Right lobe of liver (tissue), 6 donors: ENCODE measurements around the gene LAIR1. TPM values are rescaled to one million over a fixed set of nuclear protein-coding genes. Genes with fewer than 3 reads are reported as not detected.
A peak's percentile ranks its signal among the peaks of the same experiment; 100 is the strongest.

Experiments
- ATAC-seq, 4 donors: fragments of 200-7000 bp; cut with Tn5 transposase; one replicate each; pipeline ENCODE4 v1.9.1; 2020; ENCODE audit warnings: mild to moderate bottlenecking in 4 of 4, moderate library complexity in 4 of 4
- DNase-seq, 3 donors: peaks; one replicate each; pipeline ENCODE4 v3.0.0-alpha.2; 2020
- H3K27ac ChIP-seq, 3 donors: fragments of 200-600 bp; one replicate each; pipeline ENCODE4 v1.8.0; 2022
- H3K27me3 ChIP-seq, 2 donors: fragments of 200-600 bp; one replicate each; pipeline ENCODE4 v1.8.0; 2022
- H3K36me3 ChIP-seq, 4 donors: fragments of 200-600 bp; sonication (generic) in 1 of 4; one replicate each; pipeline versions ENCODE4 v1.5.1 to v1.8.0; 2017 to 2022; ENCODE audit warnings: control low read depth in 1 of 4
- H3K4me1 ChIP-seq, 4 donors: fragments of 200-600 bp; sonication (generic) in 1 of 4; one replicate each; pipeline versions ENCODE4 v1.5.1 to v1.8.0; 2017 to 2022; ENCODE audit warnings: control low read depth in 1 of 4
- H3K4me3 ChIP-seq, 3 donors: fragments of 200-600 bp; one replicate each; pipeline ENCODE4 v1.8.0; 2022
- H3K9me3 ChIP-seq, 4 donors: fragments of 200-600 bp; sonication (generic) in 1 of 4; one replicate each; pipeline versions ENCODE4 v1.5.1 to v1.8.0; 2017 to 2022; ENCODE audit warnings: control low read depth in 1 of 4
- POLR2A ChIP-seq: fragments of 450-650 bp; IDR thresholded peaks from one replicate; pipeline ENCODE4 v1.6.1; 2017; ENCODE audit warnings: antibody characterized with exemption, mild to moderate bottlenecking
- WGBS: methylation state at CpG from one replicate; pipeline ENCODE4 v1.1.6; 2018; ENCODE audit warnings: low coverage, low lambda C conversion rate; ENCODE audit not compliant: insufficient coverage; ENCODE audit errors: missing lambda C conversion rate; 5-methylcytosine and 5-hydroxymethylcytosine counted together
- intact Hi-C, 2 donors: fragments of 100-400 bp; cut with DNase I; formaldehyde crosslinking; loops; one replicate each; pipeline versions ENCODE4 v1.11.2 to v1.14.1; 2022
- total RNA-seq, 6 experiments: library from RNA; depleted of rRNA in 2 of 6; stranded (reverse); fragments of >200 nt in 2 of 6; fragmentation: NEBNext Ultra II Directional in 3 of 6; extraction: Animal tissue kit (Norgen Biotek cat#: 25700) in 3 of 6; gene quantifications; one replicate each; pipeline versions ENCODE4 v1.1.0 to v1.2.4, GENCODE V29; 2016 to 2023
- TF ChIP-seq, protein P1 (sequence below), 4 donors: fragments of 200-600 bp in 3 of 4; fragments of 450-650 bp in 1 of 4; IDR thresholded peaks; one replicate each; pipeline versions ENCODE4 v1.5.1 to v1.8.0; 2016 to 2022; ENCODE audit warnings: antibody characterized with exemption in 4 of 4, mild to moderate bottlenecking in 2 of 4
- donor health status: DM: no; HTN: yes; CAD: no.
- donor health status: DM: no; HTN: no; CAD: no.
- donor health status: DM: no; HTN: no; CAD: no.
- donor health status: DM: no; HTN: yes; CAD: no.
- donor health status: DM: no; HTN: yes; CAD: no.

Gene LAIR1
- total RNA-seq, 6 experiments from 2014 or later: 2.9 to 15.3 (median 4.9) TPM

DNA sequence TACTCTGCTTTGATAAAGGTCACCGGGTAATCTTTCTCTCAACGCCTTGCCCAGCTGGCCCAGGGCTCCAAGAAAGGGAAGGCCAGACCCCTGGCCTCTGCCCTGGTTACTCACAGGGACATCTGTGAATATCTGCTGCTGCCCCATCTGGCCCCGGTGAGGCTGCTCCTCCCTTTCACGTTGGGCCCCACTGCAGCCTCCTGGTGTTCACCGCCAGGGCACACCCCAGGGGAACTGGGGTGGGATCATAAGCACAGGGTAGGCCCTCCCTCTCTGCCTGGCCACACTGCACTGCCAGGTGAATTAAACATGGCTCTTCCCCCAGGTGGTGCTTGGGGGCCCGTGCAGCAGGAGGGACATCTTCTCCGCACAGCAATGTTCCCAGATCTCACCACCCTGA lies 12.7 kb downstream of the LAIR1 start:
- Histone ChIP-seq H3K36me3 (no peaks in the 10 kb centered on the region), H3K4me1 (no peaks in the 10 kb centered on the region), H3K9me3 (no peaks in the 10 kb centered on the region), H3K27ac (no peak overlapping the region), H3K4me3 (no peak overlapping the region), H3K27me3 (no peaks in the 10 kb centered on the region)
- DNase-seq (no peak), ATAC-seq (peak in 1 of 4 donors; percentile 33)
- TF ChIP-seq, protein P1, sequence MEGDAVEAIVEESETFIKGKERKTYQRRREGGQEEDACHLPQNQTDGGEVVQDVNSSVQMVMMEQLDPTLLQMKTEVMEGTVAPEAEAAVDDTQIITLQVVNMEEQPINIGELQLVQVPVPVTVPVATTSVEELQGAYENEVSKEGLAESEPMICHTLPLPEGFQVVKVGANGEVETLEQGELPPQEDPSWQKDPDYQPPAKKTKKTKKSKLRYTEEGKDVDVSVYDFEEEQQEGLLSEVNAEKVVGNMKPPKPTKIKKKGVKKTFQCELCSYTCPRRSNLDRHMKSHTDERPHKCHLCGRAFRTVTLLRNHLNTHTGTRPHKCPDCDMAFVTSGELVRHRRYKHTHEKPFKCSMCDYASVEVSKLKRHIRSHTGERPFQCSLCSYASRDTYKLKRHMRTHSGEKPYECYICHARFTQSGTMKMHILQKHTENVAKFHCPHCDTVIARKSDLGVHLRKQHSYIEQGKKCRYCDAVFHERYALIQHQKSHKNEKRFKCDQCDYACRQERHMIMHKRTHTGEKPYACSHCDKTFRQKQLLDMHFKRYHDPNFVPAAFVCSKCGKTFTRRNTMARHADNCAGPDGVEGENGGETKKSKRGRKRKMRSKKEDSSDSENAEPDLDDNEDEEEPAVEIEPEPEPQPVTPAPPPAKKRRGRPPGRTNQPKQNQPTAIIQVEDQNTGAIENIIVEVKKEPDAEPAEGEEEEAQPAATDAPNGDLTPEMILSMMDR (IDR thresholded peaks at IDR 0.05): no peak
- no peak for TF ChIP-seq POLR2A
- 30% methylated on average over 3 of the region's 7 CpGs for WGBS
- intact Hi-C loops: no loop called here

DNA sequence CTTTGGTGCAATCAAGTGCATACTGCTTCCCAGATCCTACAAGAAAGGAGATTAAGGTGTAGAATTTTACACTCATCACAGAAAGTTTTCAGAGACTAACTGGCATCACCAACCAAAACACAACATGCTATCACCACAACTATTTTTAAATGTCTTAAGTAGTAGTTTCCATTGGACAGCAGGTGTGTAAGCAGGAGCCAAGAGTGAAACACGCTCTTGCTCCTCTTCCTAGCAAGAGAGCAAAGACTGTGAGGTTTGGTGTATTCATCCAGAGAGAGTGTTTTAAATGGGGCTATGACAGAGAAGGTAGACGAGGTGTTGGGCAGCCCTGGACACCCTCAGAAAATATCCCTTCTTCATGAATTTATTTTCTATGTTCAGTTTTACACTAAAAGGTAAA lies 13.3 kb downstream of the LAIR1 start:
- TF ChIP-seq, protein P1 (IDR thresholded peaks at IDR 0.05): no peak
- no peak for TF ChIP-seq POLR2A
- 25% methylated on average over 2 of the region's 2 CpGs for WGBS
- intact Hi-C loops: no loop called here
- no peak overlapping the region for H3K4me3 ChIP-seq
- no peak overlapping the region for H3K27ac ChIP-seq
- DNase-seq (no peak), ATAC-seq (no peak)
- H3K36me3 ChIP-seq: no peaks in the 10 kb centered on the region
- no peaks in the 10 kb centered on the region for H3K9me3 ChIP-seq
- no peaks in the 10 kb centered on the region for H3K4me1 ChIP-seq
- H3K27me3 ChIP-seq: no peaks in the 10 kb centered on the region

DNA sequence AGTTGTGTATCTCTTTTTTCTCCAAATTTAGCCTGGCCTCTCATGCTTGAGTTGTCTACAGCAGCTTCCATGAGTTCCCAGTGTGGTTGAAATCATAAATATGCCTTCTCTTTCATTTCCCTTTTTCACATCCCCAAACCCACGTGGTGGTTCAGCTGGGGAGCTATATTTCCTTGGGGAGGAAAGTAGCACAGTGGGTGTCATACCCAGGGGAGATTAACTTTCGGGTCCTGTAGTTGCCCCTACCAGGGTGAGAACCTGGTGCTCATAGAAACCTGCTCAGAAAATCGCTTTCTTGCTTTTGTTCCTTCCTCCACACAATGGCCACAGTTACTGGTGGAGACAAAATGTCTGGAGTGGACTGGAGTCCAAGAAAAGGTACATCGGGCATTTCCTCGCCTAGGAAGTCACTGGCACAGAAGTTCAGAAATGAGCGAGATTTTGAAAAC lies 18.8 kb downstream of the LAIR1 start:
- DNase-seq (no peak), ATAC-seq (peak; percentile 17 to 65 (median 42))
- no peaks in the 10 kb centered on the region for H3K4me1 ChIP-seq
- H3K27ac ChIP-seq: no peak overlapping the region
- intact Hi-C loops: no loop called here
- WGBS: 67% methylated on average over 6 of the region's 6 CpGs
- H3K36me3 ChIP-seq: no peaks in the 10 kb centered on the region
- TF ChIP-seq POLR2A: no peak
- H3K4me3 ChIP-seq: no peak overlapping the region
- no peaks in the 10 kb centered on the region for H3K9me3 ChIP-seq
- peaks cover 0 to 3% of the 10 kb centered on the region in 2 donors for H3K27me3 ChIP-seq

DNA sequence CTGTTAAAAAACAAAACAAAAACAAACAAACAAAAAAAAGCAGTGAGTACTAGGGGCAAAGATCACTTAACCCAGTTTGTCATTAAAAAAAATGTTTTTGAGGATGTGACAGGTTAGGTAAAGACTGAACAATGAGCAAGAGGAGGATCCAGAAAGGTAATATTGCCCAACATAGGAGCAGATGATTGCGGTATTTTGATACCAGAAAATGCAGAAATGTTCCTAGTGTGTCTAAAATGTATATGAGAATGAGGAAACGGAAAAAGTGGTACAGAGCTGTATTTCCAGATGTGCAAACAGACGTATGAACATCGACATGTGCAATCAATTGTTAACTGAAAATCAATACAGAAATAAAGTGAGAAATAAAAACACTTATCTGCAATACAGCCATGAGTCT lies 20.9 kb downstream of the LAIR1 start:
- ATAC-seq (no peak), DNase-seq (no peak)
- no peak overlapping the region for H3K27ac ChIP-seq
- H3K27me3 ChIP-seq: peaks cover 0 to 3% of the 10 kb centered on the region in 2 donors
- intact Hi-C loops: no loop called here
- H3K4me1 ChIP-seq: no peaks in the 10 kb centered on the region
- no peaks in the 10 kb centered on the region for H3K9me3 ChIP-seq
- H3K4me3 ChIP-seq: no peak overlapping the region
- 19% methylated on average over 4 of the region's 4 CpGs for WGBS
- TF ChIP-seq, protein P1 (IDR thresholded peaks at IDR 0.05): no peak
- no peak for TF ChIP-seq POLR2A
- no peaks in the 10 kb centered on the region for H3K36me3 ChIP-seq

DNA sequence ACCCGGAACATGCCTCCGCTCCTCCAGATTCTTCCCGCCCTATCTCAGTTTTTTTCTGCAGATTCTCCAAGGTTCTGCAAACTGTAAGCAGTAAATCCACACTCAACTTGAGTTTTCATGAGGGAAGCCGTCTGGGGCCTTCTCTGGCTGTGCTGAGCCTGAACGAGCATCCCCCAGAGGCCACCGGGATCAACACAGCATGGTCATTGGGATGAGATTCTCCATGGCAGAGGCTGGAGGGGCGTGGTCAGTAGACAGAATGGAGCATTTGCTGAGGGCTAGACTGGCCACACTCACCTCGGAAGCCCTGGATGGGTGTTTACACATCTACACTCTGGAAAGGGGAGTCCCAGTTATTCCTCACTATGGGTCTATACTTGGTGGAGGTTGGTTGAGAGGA lies 23.4 kb downstream of the LAIR1 start:
- no peak for ATAC-seq

More for the DNA sequence above, 23.4 kb downstream of the LAIR1 start:
- Histone ChIP-seq H3K9me3 (no peaks in the 10 kb centered on the region), H3K36me3 (no peaks in the 10 kb centered on the region), H3K4me1 (no peaks in the 10 kb centered on the region), H3K27me3 (peaks cover 0 to 2% of the 10 kb centered on the region in 2 donors), H3K4me3 (no peak overlapping the region), H3K27ac (no peak overlapping the region)
- TF ChIP-seq, protein P1 (IDR thresholded peaks at IDR 0.05): no peak
- TF ChIP-seq POLR2A: no peak
- WGBS: 56% methylated on average over 8 of the region's 8 CpGs
- intact Hi-C loops: no loop called here
- peak in 1 of 3 donors; percentile 27 for DNase-seq
